ENCODE results near the gene VPS13D.
"Not testable (repeated sequence)": the region's sequence is repeated elsewhere in the genome, so short reads cannot be mapped to it uniquely, and the experiment has no call there.

VPS13D gene

GRCh38 chr1:12314333-12314903 lies 84.6 kb downstream of the VPS13D start:
- DNase-seq (ENCODE audit: low read depth in 2 of 2): peak; percentile 51
- H3K4me3 ChIP-seq (replicated peaks in 1 of 2; ENCODE audit: low read depth in 2 of 2, low read length in 2 of 2): no peak overlapping the region
- TF ChIP-seq CTCF (IDR thresholded peaks at IDR 0.05; ENCODE audit: low read depth, low read length): peak; percentile 22

- no peak overlapping the region for H3K4me3 ChIP-seq (replicated peaks in 1 of 2; ENCODE audit: low read depth in 2 of 2, low read length in 2 of 2)
- TF ChIP-seq CTCF (IDR thresholded peaks at IDR 0.05; ENCODE audit: low read depth, low read length): no peak
- peak; percentile 37 to 66 for DNase-seq (ENCODE audit: low read depth in 2 of 2)
These were observed 85.3 kb downstream of the VPS13D start for GRCh38 chr1:12315146-12315545.

- H3K4me3 ChIP-seq (replicated peaks in 1 of 2; ENCODE audit: low read depth in 2 of 2, low read length in 2 of 2): no peak overlapping the region
- DNase-seq (ENCODE audit: low read depth in 2 of 2): peak in 1 of 2 donors; percentile 12
- TF ChIP-seq CTCF (IDR thresholded peaks at IDR 0.05; ENCODE audit: low read depth, low read length): no peak
These were observed 86.5 kb downstream of the VPS13D start for GRCh38 chr1:12316331-12316730.

GRCh38 chr1:12320486-12320885 lies 90.7 kb downstream of the VPS13D start:
- DNase-seq (ENCODE audit: low read depth in 2 of 2): no peak
- TF ChIP-seq CTCF (IDR thresholded peaks at IDR 0.05; ENCODE audit: low read depth, low read length): no peak
- H3K4me3 ChIP-seq (replicated peaks in 1 of 2; ENCODE audit: low read depth in 2 of 2, low read length in 2 of 2): no peak overlapping the region

GRCh38 chr1:12324423-12324822 lies 94.6 kb downstream of the VPS13D start:
- no peak for DNase-seq (ENCODE audit: low read depth in 2 of 2)
- H3K4me3 ChIP-seq (replicated peaks in 1 of 2; ENCODE audit: low read depth in 2 of 2, low read length in 2 of 2): no peak overlapping the region
- no peak for TF ChIP-seq CTCF (IDR thresholded peaks at IDR 0.05; ENCODE audit: low read depth, low read length)

GRCh38 chr1:12324973-12325372 lies 95.1 kb downstream of the VPS13D start:
- not testable (repeated sequence) for H3K4me3 ChIP-seq (replicated peaks in 1 of 2; ENCODE audit: low read depth in 2 of 2, low read length in 2 of 2); DNase-seq (ENCODE audit: low read depth in 2 of 2)

DNA sequence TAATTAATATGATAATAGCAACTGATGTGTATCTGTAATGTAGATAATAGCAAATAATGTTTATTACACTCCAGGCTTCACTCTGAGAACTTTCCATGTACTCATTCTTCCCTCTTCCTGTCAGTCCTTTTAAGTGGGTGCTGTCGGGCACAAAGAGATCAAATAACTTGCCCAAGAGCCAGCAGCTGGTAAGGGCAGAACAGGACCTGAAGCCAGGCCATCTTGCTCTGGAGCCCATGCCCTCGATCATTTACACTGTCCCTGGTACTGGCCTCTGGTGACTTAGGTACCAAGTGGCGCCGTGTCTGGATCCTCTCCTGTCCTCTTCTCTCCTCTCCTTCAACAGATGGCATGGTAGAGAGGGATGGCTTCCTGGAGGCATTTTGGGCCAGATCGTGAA lies 97.2 kb downstream of the VPS13D start:
- no peak for DNase-seq (ENCODE audit: low read depth in 2 of 2)
- no peak for TF ChIP-seq CTCF (IDR thresholded peaks at IDR 0.05; ENCODE audit: low read depth, low read length)
- H3K4me3 ChIP-seq (replicated peaks in 1 of 2; ENCODE audit: low read depth in 2 of 2, low read length in 2 of 2): no peak overlapping the region
